K562 (cell line): ENCODE measurements around the gene POTEF. TPM values are rescaled to one million over a fixed set of nuclear protein-coding genes. Genes with fewer than 3 reads are reported as not detected.
"Not testable (repeated sequence)": the region's sequence is repeated elsewhere in the genome, so short reads cannot be mapped to it uniquely, and the experiment has no call there.

ENCODE experiments used
- ATAC-seq: fragments of 200-7000 bp; cut with Tn5 transposase; 3 replicates; pipeline ENCODE4 v1.9.1; 2020; ENCODE audit warnings: moderate library complexity
- BruUV-seq: library from RNA; stranded (reverse); fragments of 400-500 nt; replicated peaks from 2 replicates; lab custom pipeline; 2021; lab: Mats Ljungman, UMichigan
- CTCF ChIA-PET: fragments of 300-600 bp; formaldehyde crosslinking; extraction: SDS; loops from one replicate; lab custom pipeline; 2021; ENCODE audit warnings: low intra/inter-chr PET ratio; lab: Yijun Ruan, JAX
- POLR2A ChIA-PET: fragments of 300-600, 350-650 bp; sonication (Branson Sonifier 250); formaldehyde crosslinking; extraction: SDS; loops from one replicate; lab custom pipeline; 2021; ENCODE audit warnings: antibody characterized with exemption, inconsistent platforms; lab: Yijun Ruan, JAX
- DNase-seq, 4 experiments: peaks; one replicate each; pipeline versions ENCODE4 v3.0.0 to v3.0.0-alpha.2; 2011 to 2018; ENCODE audit warnings: low spot score in 3 of 4, mixed read lengths in 3 of 4; ENCODE audit errors: extremely low read depth in 1 of 4
- FAIRE-seq: peaks from 2 replicates; lab custom pipeline; 2011; peaks lifted over from hg19 to GRCh38; lab: Jason Lieb, UNC
- H2AFZ ChIP-seq: 2 replicates; pipeline ENCODE4 v1.6.0; 2011; ENCODE audit warnings: low read depth, low read length, control low read depth, inconsistent platforms
- H3K27ac ChIP-seq: fragments of 200-600 bp; 3 replicates; pipeline ENCODE4 v1.8.0; 2011; ENCODE audit warnings: low read depth, mild to moderate bottlenecking, control low read depth, inconsistent platforms, low read length, moderate library complexity, mixed read lengths; ENCODE audit errors: extremely low read depth
- H3K27me3 ChIP-seq, 2 experiments: fragments of 300-600 bp in 1 of 2; 2 replicates in 1 of 2; 3 replicates in 1 of 2; pipeline versions ENCODE4 v1.6.0 to v1.8.0; 2011; ENCODE audit warnings: inconsistent platforms in 2 of 2, low read length in 2 of 2, mild to moderate bottlenecking in 1 of 2, mixed read lengths in 1 of 2, moderate library complexity in 1 of 2; ENCODE audit not compliant: control insufficient read depth in 2 of 2, insufficient read depth in 2 of 2
- H3K36me3 ChIP-seq: fragments of 300-600 bp; 3 replicates; pipeline ENCODE4 v1.8.0; 2011; ENCODE audit warnings: mild to moderate bottlenecking, low read length, inconsistent platforms; ENCODE audit not compliant: control insufficient read depth, insufficient read depth
- H3K4me1 ChIP-seq, 2 experiments: fragments of 200-600 bp in 1 of 2; replicated peaks in 1 of 2; 2 replicates in 1 of 2; 3 replicates in 1 of 2; pipeline versions ENCODE4 v1.5.1 to v1.8.0; 2011; ENCODE audit warnings: inconsistent platforms in 2 of 2, low read length in 2 of 2, mild to moderate bottlenecking in 1 of 2, mixed read lengths in 1 of 2, moderate library complexity in 1 of 2; ENCODE audit not compliant: control insufficient read depth in 2 of 2, insufficient read depth in 2 of 2
- H3K4me2 ChIP-seq: 2 replicates; pipeline ENCODE4 v1.6.1; 2011; ENCODE audit warnings: low read length, control low read depth, inconsistent platforms, mixed read lengths; ENCODE audit not compliant: insufficient read depth
- H3K4me3 ChIP-seq: fragments of 200-600 bp; sonication (generic), shearing (Covaris generic); 2 replicates; pipeline ENCODE4 v1.5.1; 2016; ENCODE audit warnings: control low read depth, inconsistent platforms
- H3K79me2 ChIP-seq: fragments of 200-600 bp; 3 replicates; pipeline ENCODE4 v1.8.0; 2011; ENCODE audit warnings: low read length, inconsistent platforms; ENCODE audit not compliant: control insufficient read depth, insufficient read depth
- H3K9ac ChIP-seq, 2 experiments: 2 replicates each; pipeline versions ENCODE4 v1.6.0 to v1.6.1; 2011; ENCODE audit warnings: low read depth in 2 of 2, low read length in 2 of 2, control low read depth in 1 of 2, inconsistent platforms in 1 of 2, mild to moderate bottlenecking in 1 of 2, mixed read lengths in 1 of 2; ENCODE audit not compliant: insufficient read depth in 1 of 2
- H3K9me1 ChIP-seq: one replicate; pipeline ENCODE4 v1.6.0; 2011; ENCODE audit warnings: inconsistent platforms, mild to moderate bottlenecking, low read length, moderate library complexity; ENCODE audit not compliant: control insufficient read depth, insufficient read depth
- H3K9me3 ChIP-seq: replicated peaks from 2 replicates; pipeline ENCODE4 v1.5.1; 2011; ENCODE audit warnings: low read depth, low read length, inconsistent platforms; ENCODE audit not compliant: control insufficient read depth, insufficient read depth
- H4K20me1 ChIP-seq: replicated peaks from 2 replicates; pipeline ENCODE4 v1.6.1; 2011; ENCODE audit warnings: low read length, inconsistent platforms, mixed read lengths; ENCODE audit not compliant: control insufficient read depth, insufficient read depth
- WGBS: fragments of 100-300 bp; shearing (Covaris generic); methylation state at CpG from one replicate; pipeline ENCODE4 v1.1.6; 2016; ENCODE audit warnings: low coverage, mixed read lengths; ENCODE audit not compliant: insufficient coverage; ENCODE audit errors: missing lambda C conversion rate; 5-methylcytosine and 5-hydroxymethylcytosine counted together
- in situ Hi-C: fragments of 300-500 bp; cut with MboI; formaldehyde crosslinking; loops from 4 replicates; pipeline ENCODE4 v1.15.0; 2018; ENCODE audit warnings: inconsistent platforms, mixed read lengths
- intact Hi-C: fragments of 100-400 bp; cut with micrococcal nuclease; formaldehyde crosslinking; loops from 2 replicates; pipeline ENCODE4 v1.14.2; 2022
- polyA plus RNA-seq, 8 experiments: library from polyadenylated mRNA; depleted of rRNA in 4 of 8; stranded (reverse) in 5 of 8; unstranded in 3 of 8; fragments of >200 nt; fragmentation: Nextera tagmentation in 2 of 8; fragmentation: Illumina TruSeq in 1 of 8; extraction: Ambion mirVana in 2 of 8; extraction: Trizol in 1 of 8; gene quantifications; 2 replicates each; pipeline versions ENCODE4 v1.2.1 to v1.2.3, GENCODE V29; 2011 to 2014; ENCODE audit warnings: inconsistent platforms in 1 of 8, missing spikeins in 1 of 8
- total RNA-seq, 7 experiments: library from RNA; depleted of rRNA in 6 of 7; stranded (reverse); fragments of >200 nt in 6 of 7; fragmentation: Illumina TruSeq in 2 of 7; extraction: Trizol in 2 of 7; gene quantifications; 2 replicates each; pipeline versions ENCODE4 v1.2.1 to v1.2.3, GENCODE V29; 2011 to 2021; ENCODE audit warnings: low replicate concordance in 1 of 7

POTEF gene
- total and polyA plus RNA-seq, 9 of the 15 experiments (the other 6 are each of a cell fraction or from before 2014, with no cell fraction given), result 0.04 to 2.2 (median 0.27) TPM; not detected in 1

DNA sequence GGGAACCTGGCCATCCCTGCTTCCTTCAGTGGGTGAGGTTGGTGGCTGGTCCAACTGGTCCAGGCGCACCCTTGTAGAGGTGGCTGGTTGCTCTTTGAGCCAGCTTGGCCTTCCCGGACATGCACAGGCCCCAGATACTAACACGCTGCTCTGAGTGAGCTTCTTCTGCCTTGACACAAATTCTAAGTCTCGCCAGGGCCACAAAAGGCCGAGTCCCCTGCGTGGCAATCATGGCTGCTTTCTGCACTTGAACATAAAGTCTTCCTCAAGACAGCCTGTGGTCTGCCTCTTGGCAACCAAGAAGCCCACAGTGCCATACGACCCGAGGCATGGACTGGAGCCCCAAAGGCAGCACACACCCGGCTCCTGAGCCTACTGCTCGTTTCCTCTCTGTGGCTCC is 69.0 kb downstream of the POTEF start:
- H3K36me3 ChIP-seq, H3K4me1 ChIP-seq, H3K9ac ChIP-seq, POLR2A ChIA-PET, FAIRE-seq, H3K4me2 ChIP-seq, H3K27ac ChIP-seq, H3K9me3 ChIP-seq, H4K20me1 ChIP-seq, H3K9me1 ChIP-seq, CTCF ChIA-PET, in situ Hi-C loops, H2AFZ ChIP-seq, ATAC-seq, intact Hi-C loops, H3K4me3 ChIP-seq, H3K27me3 ChIP-seq, BruUV-seq, H3K79me2 ChIP-seq, DNase-seq: not testable (repeated sequence)
- 0% methylated on average over 3 of the region's 10 CpGs for WGBS

DNA sequence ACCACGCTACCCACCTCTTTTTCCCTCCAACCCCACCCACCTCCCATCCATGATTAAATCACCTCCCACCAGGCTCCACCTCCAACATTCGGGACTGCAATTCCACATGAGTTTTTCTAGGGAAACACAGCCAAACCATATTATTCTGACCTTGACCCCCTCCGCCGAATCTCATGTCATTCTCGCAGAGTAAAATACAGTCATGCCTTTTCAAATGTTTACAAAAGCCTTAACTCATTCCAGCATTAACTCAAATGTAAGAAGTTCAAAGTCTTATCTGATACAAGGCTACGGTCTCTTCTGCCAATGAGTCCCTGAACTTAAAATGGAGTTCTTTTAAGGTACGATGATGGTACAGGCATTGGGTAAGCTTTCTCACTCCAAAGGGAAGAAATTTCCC is 72.7 kb downstream of the POTEF start:
- H3K4me1 ChIP-seq, H3K79me2 ChIP-seq, H3K4me2 ChIP-seq, FAIRE-seq, intact Hi-C loops, H3K27me3 ChIP-seq, H4K20me1 ChIP-seq, POLR2A ChIA-PET, H3K9me1 ChIP-seq, H3K9me3 ChIP-seq, ATAC-seq, H3K9ac ChIP-seq, H3K36me3 ChIP-seq, H3K4me3 ChIP-seq, BruUV-seq, DNase-seq, in situ Hi-C loops, CTCF ChIA-PET, H3K27ac ChIP-seq, H2AFZ ChIP-seq: not testable (repeated sequence)
- WGBS, result 0% methylated on average over 3 of the region's 7 CpGs

DNA sequence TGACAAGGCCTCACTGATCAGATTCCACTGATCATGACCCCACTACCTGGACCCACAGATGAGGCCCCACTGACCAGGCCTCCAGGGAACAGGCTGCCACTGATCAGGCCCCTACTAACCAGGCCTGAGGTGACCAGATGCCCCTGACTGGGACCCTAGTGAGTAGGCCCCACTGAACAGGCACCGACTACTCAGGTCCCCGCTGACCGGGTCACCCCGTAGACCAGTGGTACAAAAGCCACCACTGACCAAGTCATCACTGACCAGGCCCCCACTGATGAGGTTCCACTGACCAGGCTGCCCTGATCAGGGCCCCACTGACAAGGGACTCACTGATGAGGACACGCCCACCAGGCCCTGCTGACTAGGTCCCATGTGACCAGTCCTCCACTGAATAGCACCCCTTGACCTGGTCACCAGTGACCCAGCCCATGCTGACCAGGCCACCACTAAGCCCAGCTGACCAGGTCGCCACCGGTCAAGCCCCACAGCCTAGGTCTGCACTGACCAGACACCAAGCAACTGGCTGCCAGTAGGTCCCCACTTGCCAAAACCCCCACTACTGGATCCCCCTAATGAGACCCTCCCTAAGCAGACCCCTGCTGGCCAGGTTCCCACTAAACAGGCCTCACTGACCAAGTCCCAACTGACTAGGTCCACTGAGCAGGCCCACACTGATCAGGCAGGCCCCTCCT is 75.7 kb downstream of the POTEF start:
- H2AFZ ChIP-seq, BruUV-seq, H3K79me2 ChIP-seq, H3K36me3 ChIP-seq, intact Hi-C loops, H4K20me1 ChIP-seq, DNase-seq, H3K9ac ChIP-seq, CTCF ChIA-PET, H3K9me3 ChIP-seq, H3K27ac ChIP-seq, H3K4me1 ChIP-seq, H3K9me1 ChIP-seq, FAIRE-seq, H3K4me3 ChIP-seq, H3K4me2 ChIP-seq, H3K27me3 ChIP-seq, POLR2A ChIA-PET, ATAC-seq: not testable (repeated sequence)
- 13% methylated on average over 3 of the region's 7 CpGs for WGBS
- in situ Hi-C loops, result loop anchor here (5.0 kb wide), 1 partner anchor 1229 kb away; no protein-coding TSS in a partner anchor

DNA sequence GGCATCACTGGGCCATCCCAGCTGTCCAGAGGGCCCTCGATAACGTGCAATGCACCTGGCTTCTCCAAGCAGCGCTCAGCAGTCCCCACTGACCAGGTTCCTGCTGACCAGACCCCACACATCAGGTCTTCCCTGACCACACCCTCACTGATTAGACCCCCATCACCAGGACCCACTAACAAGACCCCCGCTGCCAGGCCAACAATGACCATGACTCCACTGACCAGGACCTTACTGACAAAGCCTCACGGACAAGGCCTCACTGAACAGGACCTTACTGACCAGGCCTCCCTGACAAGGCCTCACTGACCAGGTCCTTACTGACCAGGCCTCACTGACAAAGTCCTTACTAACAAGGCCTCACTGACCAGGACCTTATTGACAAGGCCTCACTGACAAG is 76.6 kb downstream of the POTEF start:
- POLR2A ChIA-PET, H3K4me3 ChIP-seq, H3K9ac ChIP-seq, H3K27ac ChIP-seq, H4K20me1 ChIP-seq, FAIRE-seq, H3K79me2 ChIP-seq, H3K36me3 ChIP-seq, H3K4me1 ChIP-seq, H3K27me3 ChIP-seq, ATAC-seq, intact Hi-C loops, H3K9me3 ChIP-seq, CTCF ChIA-PET, H3K4me2 ChIP-seq, H3K9me1 ChIP-seq, DNase-seq, BruUV-seq, H2AFZ ChIP-seq: not testable (repeated sequence)
- WGBS, result 51% methylated on average over 2 of the region's 5 CpGs
- in situ Hi-C loops, result loop anchor here (5.0 kb wide), 1 partner anchor 1230 kb away; no protein-coding TSS in a partner anchor
